BE2C (cell line): ENCODE results near the gene STAT4.

Experiments used
- DNase-seq: peaks from one replicate; pipeline ENCODE4 v3.0.0-alpha.2; 2020
- H3K27me3 ChIP-seq: fragments of 250-450 bp; sonication (Bioruptor Pico); 2 replicates; pipeline ENCODE4 v1.5.1; 2020; ENCODE audit warnings: mild to moderate bottlenecking
- H3K36me3 ChIP-seq: fragments of 250-450 bp; sonication (Bioruptor Pico); 2 replicates; pipeline ENCODE4 v1.5.1; 2020; ENCODE audit warnings: mild to moderate bottlenecking
- H3K4me1 ChIP-seq: fragments of 250-450 bp; sonication (Bioruptor Pico); 2 replicates; pipeline ENCODE4 v1.5.1; 2020
- H3K4me3 ChIP-seq: 2 replicates; pipeline ENCODE4 v1.5.1; 2011; ENCODE audit warnings: low read depth, low read length
- H3K9me3 ChIP-seq: fragments of 250-450 bp; sonication (Bioruptor Pico); 2 replicates; pipeline ENCODE4 v1.5.1; 2020
- TF ChIP-seq, protein P1 (sequence below): IDR thresholded peaks from 2 replicates; pipeline ENCODE4 v1.5.1; 2012; ENCODE audit warnings: mild to moderate bottlenecking, low read depth, low read length

The STAT4 gene

DNA sequence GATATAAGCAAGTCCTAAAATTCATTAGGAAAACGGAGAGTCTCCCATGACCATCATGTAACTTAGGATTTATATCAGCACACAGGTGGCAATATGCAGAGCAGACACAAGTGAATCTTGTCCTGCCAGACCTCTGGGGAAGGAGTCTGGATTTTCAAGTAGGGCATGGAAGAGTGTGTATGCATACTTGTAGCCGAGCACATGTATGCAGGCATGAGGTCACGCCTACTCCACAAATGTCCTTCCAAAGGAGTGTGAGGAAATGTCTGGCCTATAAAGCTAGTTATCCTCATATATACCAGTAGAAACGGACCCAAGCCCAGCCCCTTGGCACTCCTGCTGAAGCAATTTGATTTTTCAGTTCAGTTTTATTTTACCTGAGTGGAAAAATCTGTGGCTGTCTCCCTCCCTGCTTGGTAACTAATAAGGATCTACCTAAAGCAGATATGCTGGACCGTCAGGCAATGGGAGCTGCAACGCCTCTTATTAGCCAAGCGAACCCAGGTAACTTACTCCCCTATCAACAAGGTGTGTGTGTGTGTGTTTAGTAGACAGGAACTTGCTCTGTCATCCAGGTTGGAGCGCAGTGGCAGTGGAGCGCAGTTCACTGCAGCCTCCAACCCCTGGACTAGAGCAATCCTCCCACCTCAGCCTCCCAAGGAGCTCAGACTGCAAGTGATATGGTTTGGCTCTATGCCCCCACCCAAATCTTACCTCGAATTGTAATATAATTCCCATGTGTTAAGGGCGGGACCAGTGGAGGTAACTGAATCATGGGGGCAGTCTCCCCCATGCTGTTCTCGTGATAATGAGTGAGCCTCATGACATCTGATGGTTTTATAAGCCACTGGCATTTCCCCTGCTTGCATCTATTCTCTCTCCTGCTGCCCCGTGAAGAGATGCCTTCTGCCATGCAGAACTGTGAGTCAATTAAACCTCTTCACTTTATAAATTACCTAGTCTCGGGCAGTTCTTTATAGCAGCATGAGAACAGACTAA lies 139.6 kb downstream of the STAT4 start:
- Histone ChIP-seq H3K9me3 (no peaks in the 10 kb centered on the region), H3K27me3 (no peaks in the 10 kb centered on the region), H3K4me3 (no peak overlapping the region), H3K36me3 (peaks cover 22% of the 10 kb centered on the region), H3K4me1 (peaks cover 9% of the 10 kb centered on the region; the same call in 1 of the 2 replicates)
- DNase-seq, result no peak
- TF ChIP-seq, protein P1, sequence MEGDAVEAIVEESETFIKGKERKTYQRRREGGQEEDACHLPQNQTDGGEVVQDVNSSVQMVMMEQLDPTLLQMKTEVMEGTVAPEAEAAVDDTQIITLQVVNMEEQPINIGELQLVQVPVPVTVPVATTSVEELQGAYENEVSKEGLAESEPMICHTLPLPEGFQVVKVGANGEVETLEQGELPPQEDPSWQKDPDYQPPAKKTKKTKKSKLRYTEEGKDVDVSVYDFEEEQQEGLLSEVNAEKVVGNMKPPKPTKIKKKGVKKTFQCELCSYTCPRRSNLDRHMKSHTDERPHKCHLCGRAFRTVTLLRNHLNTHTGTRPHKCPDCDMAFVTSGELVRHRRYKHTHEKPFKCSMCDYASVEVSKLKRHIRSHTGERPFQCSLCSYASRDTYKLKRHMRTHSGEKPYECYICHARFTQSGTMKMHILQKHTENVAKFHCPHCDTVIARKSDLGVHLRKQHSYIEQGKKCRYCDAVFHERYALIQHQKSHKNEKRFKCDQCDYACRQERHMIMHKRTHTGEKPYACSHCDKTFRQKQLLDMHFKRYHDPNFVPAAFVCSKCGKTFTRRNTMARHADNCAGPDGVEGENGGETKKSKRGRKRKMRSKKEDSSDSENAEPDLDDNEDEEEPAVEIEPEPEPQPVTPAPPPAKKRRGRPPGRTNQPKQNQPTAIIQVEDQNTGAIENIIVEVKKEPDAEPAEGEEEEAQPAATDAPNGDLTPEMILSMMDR, result no peak

DNA sequence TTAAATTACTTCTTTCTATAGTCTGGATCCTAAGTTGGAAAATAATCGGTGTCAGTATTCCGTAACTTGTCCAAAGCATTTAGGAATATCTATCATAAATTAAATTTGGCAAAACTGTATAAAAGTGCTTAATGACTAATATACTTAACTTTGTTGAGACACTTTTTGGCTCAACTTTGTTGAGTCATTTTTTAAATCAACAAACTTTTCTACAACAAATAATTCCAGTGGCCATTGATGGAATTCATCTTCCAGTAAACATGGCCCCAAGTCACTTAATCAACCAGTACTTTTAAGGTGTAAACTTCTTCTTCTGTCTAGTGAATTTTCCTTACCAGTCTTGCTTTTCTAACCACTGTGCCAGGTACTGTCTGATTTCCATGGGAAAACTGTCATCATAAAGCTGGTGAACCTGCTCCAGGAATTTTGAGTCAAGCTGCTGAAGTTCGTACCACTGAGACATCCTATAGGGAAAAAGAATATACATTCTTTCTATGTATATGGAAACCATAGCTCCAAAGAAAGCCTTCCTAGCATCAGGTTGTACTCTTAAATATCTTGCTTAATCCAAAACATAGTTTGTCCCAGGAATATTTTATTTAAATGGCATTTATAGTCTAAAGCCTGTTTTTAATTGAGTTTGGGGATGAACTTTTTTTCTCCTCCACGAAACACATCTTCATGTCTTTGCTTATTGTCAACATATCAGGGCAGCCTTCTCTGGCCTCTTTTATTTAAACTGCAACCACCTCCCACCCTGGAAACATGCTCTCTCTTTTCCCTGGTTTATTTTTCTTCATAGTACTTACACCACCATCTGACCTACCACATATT lies 141.0 kb downstream of the STAT4 start:
- H3K4me3 ChIP-seq, result no peak overlapping the region
- no peaks in the 10 kb centered on the region for H3K9me3 ChIP-seq
- TF ChIP-seq, protein P1, result no peak
- peaks cover 8% of the 10 kb centered on the region; the same call in 1 of the 2 replicates for H3K4me1 ChIP-seq
- H3K36me3 ChIP-seq, result peaks cover 36% of the 10 kb centered on the region
- DNase-seq, result no peak
- H3K27me3 ChIP-seq, result no peaks in the 10 kb centered on the region

DNA sequence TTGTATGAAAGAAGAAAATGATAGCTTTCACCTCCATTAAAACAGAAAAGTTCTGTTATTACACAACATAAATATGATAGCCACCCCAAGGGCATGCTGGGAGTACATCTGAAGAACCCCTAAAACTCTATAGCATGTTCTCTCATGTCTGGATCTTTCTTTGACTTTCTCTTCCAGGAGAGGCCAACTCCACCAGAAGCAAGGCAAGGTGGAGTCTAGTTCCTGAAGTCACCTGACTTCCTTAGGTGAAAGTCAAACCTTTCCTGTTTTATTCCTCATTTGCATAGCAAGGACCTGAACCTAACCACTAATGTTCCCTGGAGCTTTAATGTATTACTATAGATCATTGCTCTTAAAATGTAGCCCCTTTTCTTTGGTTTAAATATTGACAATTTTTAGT lies 142.5 kb downstream of the STAT4 start:
- no peak for DNase-seq
- H3K36me3 ChIP-seq, result peaks cover 51% of the 10 kb centered on the region
- H3K4me1 ChIP-seq, result peaks cover 5% of the 10 kb centered on the region; the same call in 1 of the 2 replicates
- no peak overlapping the region for H3K4me3 ChIP-seq
- no peaks in the 10 kb centered on the region for H3K27me3 ChIP-seq
- no peaks in the 10 kb centered on the region for H3K9me3 ChIP-seq
- TF ChIP-seq, protein P1, result no peak

DNA sequence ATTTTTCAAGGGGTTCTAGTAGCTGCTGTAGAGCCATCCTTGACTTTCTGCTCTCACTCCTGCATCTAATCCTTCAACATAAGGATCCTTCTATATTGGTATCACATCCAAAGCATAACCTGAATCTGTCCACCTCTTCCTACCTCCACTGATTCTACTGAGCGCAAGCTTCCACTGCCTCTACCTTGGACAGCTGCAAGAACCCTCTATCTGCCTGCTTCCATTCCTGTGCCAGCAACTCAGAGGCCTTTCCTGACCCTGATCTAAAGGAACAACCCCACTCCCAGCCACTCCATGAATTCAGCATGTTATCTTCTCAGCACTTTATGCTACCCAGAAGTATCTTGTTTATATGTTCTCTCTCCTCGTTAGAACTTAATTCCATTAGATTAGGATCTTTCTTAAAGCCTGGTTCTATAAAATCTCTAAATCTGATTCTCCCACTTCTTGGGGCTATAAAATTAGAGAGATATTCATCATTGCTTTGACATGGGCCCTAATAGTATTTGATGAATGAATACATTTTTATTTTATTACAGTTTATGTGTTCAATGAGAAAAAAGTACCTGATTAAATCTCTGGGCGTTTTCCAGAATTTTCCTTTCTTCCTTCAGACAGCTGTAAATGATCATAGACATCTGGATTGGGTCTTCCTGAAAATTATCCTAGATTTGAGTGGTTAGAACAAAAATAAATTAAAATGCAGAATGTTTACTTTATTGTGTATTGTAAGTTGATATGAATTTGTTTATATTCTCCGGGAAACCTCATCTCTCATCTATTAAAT lies 143.6 kb downstream of the STAT4 start:
- H3K36me3 ChIP-seq, result peaks cover 59% of the 10 kb centered on the region
- H3K27me3 ChIP-seq, result no peaks in the 10 kb centered on the region
- DNase-seq, result no peak
- peaks cover 5% of the 10 kb centered on the region; the same call in 1 of the 2 replicates for H3K4me1 ChIP-seq
- no peak overlapping the region for H3K4me3 ChIP-seq
- TF ChIP-seq, protein P1, result no peak
- H3K9me3 ChIP-seq, result no peaks in the 10 kb centered on the region

DNA sequence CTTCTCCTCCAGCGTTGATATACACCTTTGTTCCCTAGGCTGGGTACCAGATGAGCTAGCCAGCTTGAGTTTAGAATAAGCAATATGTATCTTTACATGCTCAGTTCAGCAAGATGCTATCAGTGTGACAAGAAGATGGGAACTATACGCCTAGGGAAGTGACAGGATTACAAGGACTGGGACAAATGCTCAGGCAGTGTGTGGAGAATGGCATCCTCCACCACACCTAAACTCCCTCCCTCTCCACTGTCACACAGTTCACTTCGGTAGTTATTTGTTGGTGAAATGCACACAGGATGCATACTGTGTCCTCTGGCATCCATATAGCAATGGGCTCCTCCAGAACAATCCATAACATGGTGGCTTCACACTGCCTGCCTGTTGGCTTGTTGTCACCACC lies 144.5 kb downstream of the STAT4 start:
- H3K9me3 ChIP-seq, result no peaks in the 10 kb centered on the region
- no peak for DNase-seq
- H3K27me3 ChIP-seq, result no peaks in the 10 kb centered on the region
- TF ChIP-seq, protein P1, result no peak
- H3K4me1 ChIP-seq, result peaks cover 5% of the 10 kb centered on the region; the same call in 1 of the 2 replicates
- H3K36me3 ChIP-seq, result peaks cover 64% of the 10 kb centered on the region
- no peak overlapping the region for H3K4me3 ChIP-seq
